Activated T-cell treated with anti-CD3 and anti-CD28 coated beads, Interleukin-2, amount 50 U/mL, for 1 hour (primary cell): ENCODE results near the gene JAK3.

Source experiments
- DNase-seq: peaks from one replicate; pipeline ENCODE4 v3.0.0-alpha.2; 2020

Gene JAK3

GRCh38 chr19:17775245-17775927, 72.4 kb downstream of the JAK3 start:
- DNase-seq, result peak; percentile 56
